Tibial nerve (tissue), 4 donors: ENCODE data around the gene SMG1.

ENCODE experiments used
- EP300 ChIP-seq, 2 donors: sonication (generic); formaldehyde crosslinking; IDR thresholded peaks; one replicate each; pipeline ENCODE4 v1.6.1; 2017; ENCODE audit warnings: antibody characterized with exemption in 2 of 2, mild to moderate bottlenecking in 1 of 2
- POLR2A ChIP-seq, 2 donors: fragments of 450-650 bp; IDR thresholded peaks; one replicate each; pipeline ENCODE4 v1.6.1; 2017; ENCODE audit warnings: antibody characterized with exemption in 2 of 2, mild to moderate bottlenecking in 2 of 2, moderate library complexity in 2 of 2
- TF ChIP-seq, protein P1 (sequence below), 5 experiments: fragments of 200-600 bp in 3 of 5; fragments of 450-650 bp in 2 of 5; sonication (generic) in 3 of 5; IDR thresholded peaks; one replicate each; pipeline ENCODE4 v1.5.1; 2016 to 2019; ENCODE audit warnings: antibody characterized with exemption in 5 of 5, mild to moderate bottlenecking in 3 of 5, moderate library complexity in 2 of 5

DNA sequence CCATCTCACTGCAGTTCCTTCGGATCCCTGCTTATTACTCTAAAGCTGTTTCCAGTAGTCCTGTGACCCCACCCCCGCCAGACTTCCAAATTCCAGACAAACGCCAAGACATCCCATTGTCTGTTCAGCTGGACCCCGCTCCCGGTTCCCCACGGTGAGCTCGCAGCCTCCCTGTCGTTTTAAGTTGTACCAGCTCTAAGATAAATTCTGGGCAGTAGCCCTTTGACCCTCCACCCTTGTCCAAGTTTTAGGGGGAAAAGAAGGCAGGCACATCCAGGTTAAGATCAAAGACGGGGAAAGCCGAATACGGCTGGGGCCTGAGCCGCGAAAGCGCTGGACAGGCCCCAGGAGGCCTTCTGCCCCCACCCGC lies 125.4 kb downstream of the SMG1 start:
- TF ChIP-seq, protein P1, sequence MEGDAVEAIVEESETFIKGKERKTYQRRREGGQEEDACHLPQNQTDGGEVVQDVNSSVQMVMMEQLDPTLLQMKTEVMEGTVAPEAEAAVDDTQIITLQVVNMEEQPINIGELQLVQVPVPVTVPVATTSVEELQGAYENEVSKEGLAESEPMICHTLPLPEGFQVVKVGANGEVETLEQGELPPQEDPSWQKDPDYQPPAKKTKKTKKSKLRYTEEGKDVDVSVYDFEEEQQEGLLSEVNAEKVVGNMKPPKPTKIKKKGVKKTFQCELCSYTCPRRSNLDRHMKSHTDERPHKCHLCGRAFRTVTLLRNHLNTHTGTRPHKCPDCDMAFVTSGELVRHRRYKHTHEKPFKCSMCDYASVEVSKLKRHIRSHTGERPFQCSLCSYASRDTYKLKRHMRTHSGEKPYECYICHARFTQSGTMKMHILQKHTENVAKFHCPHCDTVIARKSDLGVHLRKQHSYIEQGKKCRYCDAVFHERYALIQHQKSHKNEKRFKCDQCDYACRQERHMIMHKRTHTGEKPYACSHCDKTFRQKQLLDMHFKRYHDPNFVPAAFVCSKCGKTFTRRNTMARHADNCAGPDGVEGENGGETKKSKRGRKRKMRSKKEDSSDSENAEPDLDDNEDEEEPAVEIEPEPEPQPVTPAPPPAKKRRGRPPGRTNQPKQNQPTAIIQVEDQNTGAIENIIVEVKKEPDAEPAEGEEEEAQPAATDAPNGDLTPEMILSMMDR (IDR thresholded peaks at IDR 0.05): no peak
- no peak for TF ChIP-seq POLR2A (IDR thresholded peaks at IDR 0.05)
- TF ChIP-seq EP300 (IDR thresholded peaks at IDR 0.05): no peak
